ENCODE results near the gene TXNDC12. TPM values are rescaled to one million over a fixed set of nuclear protein-coding genes. Genes with fewer than 3 reads are reported as not detected.
"Not testable (repeated sequence)": the region's sequence is repeated elsewhere in the genome, so short reads cannot be mapped to it uniquely, and the experiment has no call there.

Gene TXNDC12
- total RNA-seq, 3 donors from 2014 or later (not counting 1 experiment from before 2014, with no cell fraction given), result 35.0 to 39.4 (median 38.7) TPM

DNA sequence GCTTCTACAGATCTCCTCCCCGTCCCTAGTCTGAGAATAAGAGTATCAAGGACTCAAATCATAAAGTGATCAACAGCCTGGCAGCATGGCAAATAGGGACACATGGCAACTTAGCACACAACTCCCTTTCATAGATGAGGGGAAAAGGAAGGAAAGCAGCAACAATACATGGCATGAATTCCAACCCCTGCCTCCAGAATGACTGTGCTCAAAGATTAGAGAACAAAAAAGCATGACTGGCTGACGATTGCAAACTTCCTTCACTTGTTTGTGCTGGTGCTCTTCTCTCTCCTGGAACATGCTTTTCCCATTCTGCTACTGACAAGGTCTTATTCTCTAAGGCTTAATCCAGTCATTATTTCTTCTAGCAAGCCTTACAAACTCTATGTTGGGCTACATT, 32.9 kb downstream of the TXNDC12 start:
- H3K36me3 ChIP-seq (ENCODE audit: control insufficient read depth, insufficient read depth, low read length), result peaks cover 42% of the 10 kb centered on the region
- no peak for DNase-seq
- no peak overlapping the region for H3K4me3 ChIP-seq (ENCODE audit: low read length)
- H3K27me3 ChIP-seq (ENCODE audit: control insufficient read depth, insufficient read depth, low read length), result no peaks in the 10 kb centered on the region
- no peaks in the 10 kb centered on the region for H3K27me3 Mint-ChIP-seq (ENCODE audit: low read depth in 2 of 2)
- no peaks in the 10 kb centered on the region for H3K4me1 Mint-ChIP-seq
- H3K4me3 Mint-ChIP-seq, result no peak overlapping the region
- H3K9me3 Mint-ChIP-seq, result no peaks in the 10 kb centered on the region
- H3K36me3 Mint-ChIP-seq, result peaks cover 10% of the 10 kb centered on the region
- intact Hi-C loops (cut with micrococcal nuclease), result no loop called here
- ATAC-seq, result no peak
- no peak overlapping the region for H3K27ac ChIP-seq (ENCODE audit: low read length)
- H3K27ac Mint-ChIP-seq, result no peak overlapping the region
- H3K4me1 ChIP-seq (ENCODE audit: control insufficient read depth, insufficient read depth, low read length), result no peaks in the 10 kb centered on the region
- no peaks in the 10 kb centered on the region for H3K9me3 ChIP-seq (ENCODE audit: control insufficient read depth, insufficient read depth, low read length)
- 90% methylated on average over 1 of the region's 2 CpGs for WGBS (ENCODE audit: insufficient coverage)
- no peak for TF ChIP-seq CTCF (IDR thresholded peaks at IDR 0.05)

DNA sequence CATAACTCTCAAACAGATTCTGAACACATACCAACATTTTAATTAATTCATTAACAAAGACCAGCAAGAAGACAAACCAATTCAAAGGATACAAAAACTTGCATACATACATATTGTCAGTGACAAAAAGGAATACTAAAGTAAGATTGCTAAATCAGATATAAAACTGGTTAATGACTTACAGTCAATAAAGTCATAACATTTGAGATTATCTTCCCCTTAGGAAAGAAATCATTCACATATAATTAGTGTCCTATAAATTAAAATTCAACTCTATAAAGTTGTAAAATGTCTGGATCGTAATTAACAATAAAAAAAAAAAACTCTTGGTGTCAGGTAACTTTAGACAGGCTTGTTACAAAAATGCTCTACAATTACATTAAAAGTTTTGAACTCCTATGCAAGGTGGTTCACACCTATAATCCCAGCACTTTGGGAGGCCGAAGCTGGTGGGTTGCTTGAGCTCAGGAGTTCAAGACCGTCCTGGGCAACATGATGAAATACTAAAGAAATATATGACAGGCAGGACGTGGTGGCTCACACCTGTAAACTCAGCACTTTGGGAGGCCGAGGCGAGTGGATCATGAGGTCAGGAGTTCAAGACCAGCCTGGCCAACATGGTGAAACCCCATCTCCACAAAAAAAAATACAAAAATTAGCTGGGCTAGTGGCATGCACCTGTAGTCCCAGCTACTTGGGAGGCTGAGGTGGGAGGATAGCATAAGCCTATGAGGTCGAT, 46.8 kb downstream of the TXNDC12 start:
- Mint-ChIP-seq H3K9me3 (no peaks in the 10 kb centered on the region), H3K27ac (no peak overlapping the region), H3K4me1 (no peaks in the 10 kb centered on the region), H3K36me3 (no peaks in the 10 kb centered on the region), H3K4me3 (no peak overlapping the region), H3K27me3 (ENCODE audit: low read depth in 2 of 2) (peaks cover 14 to 23% of the 10 kb centered on the region in 2 donors)
- H3K4me3 ChIP-seq (ENCODE audit: low read length), result no peak overlapping the region
- H3K36me3 ChIP-seq (ENCODE audit: control insufficient read depth, insufficient read depth, low read length), result no peaks in the 10 kb centered on the region
- DNase-seq (no peak), ATAC-seq (no peak)
- H3K27ac ChIP-seq (ENCODE audit: low read length), result no peak overlapping the region
- H3K4me1 ChIP-seq (ENCODE audit: control insufficient read depth, insufficient read depth, low read length), result no peaks in the 10 kb centered on the region
- WGBS (ENCODE audit: insufficient coverage), result 86% methylated on average over 4 of the region's 7 CpGs
- no peaks in the 10 kb centered on the region for H3K9me3 ChIP-seq (ENCODE audit: control insufficient read depth, insufficient read depth, low read length)
- no peaks in the 10 kb centered on the region for H3K27me3 ChIP-seq (ENCODE audit: control insufficient read depth, insufficient read depth, low read length)
- no peak for TF ChIP-seq CTCF (IDR thresholded peaks at IDR 0.05)
- intact Hi-C loops (cut with micrococcal nuclease), result no loop called here

GRCh38 chr1:52007215-52008002, 47.6 kb downstream of the TXNDC12 start:
- ATAC-seq, result no peak
- H3K27me3 Mint-ChIP-seq (ENCODE audit: low read depth in 2 of 2), result peaks cover 20 to 31% of the 10 kb centered on the region in 2 donors
- no peaks in the 10 kb centered on the region for H3K4me1 Mint-ChIP-seq
- WGBS (ENCODE audit: insufficient coverage), result 77% methylated on average over 5 of the region's 5 CpGs
- H3K9me3 Mint-ChIP-seq, result no peaks in the 10 kb centered on the region
- H3K27ac ChIP-seq (ENCODE audit: low read length), result no peak overlapping the region
- no peaks in the 10 kb centered on the region for H3K9me3 ChIP-seq (ENCODE audit: control insufficient read depth, insufficient read depth, low read length)
- H3K4me1 ChIP-seq (ENCODE audit: control insufficient read depth, insufficient read depth, low read length), result no peaks in the 10 kb centered on the region
- no peak for DNase-seq
- no peaks in the 10 kb centered on the region for H3K27me3 ChIP-seq (ENCODE audit: control insufficient read depth, insufficient read depth, low read length)
- H3K27ac Mint-ChIP-seq, result no peak overlapping the region
- H3K4me3 ChIP-seq (ENCODE audit: low read length), result no peak overlapping the region
- no peaks in the 10 kb centered on the region for H3K36me3 ChIP-seq (ENCODE audit: control insufficient read depth, insufficient read depth, low read length)
- no peak for TF ChIP-seq CTCF (IDR thresholded peaks at IDR 0.05)
- H3K4me3 Mint-ChIP-seq, result no peak overlapping the region
- intact Hi-C loops (cut with micrococcal nuclease), result no loop called here
- H3K36me3 Mint-ChIP-seq, result no peaks in the 10 kb centered on the region

DNA sequence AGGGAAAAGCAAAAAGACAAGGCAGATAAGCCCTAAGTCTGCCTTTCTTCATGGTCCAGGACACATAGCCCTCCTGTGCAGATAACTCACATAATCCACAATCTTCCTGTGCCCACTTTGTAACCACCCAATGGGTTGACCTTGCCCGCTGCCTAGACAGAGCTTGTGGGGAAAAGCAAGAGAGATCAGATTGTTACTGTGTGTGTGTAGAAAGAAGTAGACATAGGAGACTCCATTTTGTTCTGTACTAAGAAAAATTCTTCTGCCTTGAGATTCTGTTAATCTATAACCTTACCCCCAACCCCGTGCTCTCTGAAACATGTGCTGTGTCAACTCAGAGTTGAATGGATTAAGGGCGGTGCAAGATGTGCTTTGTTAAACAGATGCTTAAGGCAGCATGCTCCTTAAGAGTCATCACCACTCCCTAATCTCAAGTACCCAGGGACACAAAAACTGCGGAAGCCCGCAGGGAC, 48.9 kb downstream of the TXNDC12 start:
- intact Hi-C loops (cut with micrococcal nuclease); H3K4me3 ChIP-seq (ENCODE audit: low read length); H3K27ac Mint-ChIP-seq; H3K27ac ChIP-seq (ENCODE audit: low read length); DNase-seq; H3K4me1 ChIP-seq (ENCODE audit: control insufficient read depth, insufficient read depth, low read length); H3K36me3 ChIP-seq (ENCODE audit: control insufficient read depth, insufficient read depth, low read length); H3K36me3 Mint-ChIP-seq; H3K27me3 ChIP-seq (ENCODE audit: control insufficient read depth, insufficient read depth, low read length); ATAC-seq; H3K9me3 Mint-ChIP-seq; H3K9me3 ChIP-seq (ENCODE audit: control insufficient read depth, insufficient read depth, low read length); H3K4me3 Mint-ChIP-seq; H3K4me1 Mint-ChIP-seq: not testable (repeated sequence)
- WGBS (ENCODE audit: insufficient coverage), result no CpG with 5 or more reads among the region's 5 CpGs
- peaks cover 20 to 32% of the 10 kb centered on the region in 2 donors for H3K27me3 Mint-ChIP-seq (ENCODE audit: low read depth in 2 of 2)

DNA sequence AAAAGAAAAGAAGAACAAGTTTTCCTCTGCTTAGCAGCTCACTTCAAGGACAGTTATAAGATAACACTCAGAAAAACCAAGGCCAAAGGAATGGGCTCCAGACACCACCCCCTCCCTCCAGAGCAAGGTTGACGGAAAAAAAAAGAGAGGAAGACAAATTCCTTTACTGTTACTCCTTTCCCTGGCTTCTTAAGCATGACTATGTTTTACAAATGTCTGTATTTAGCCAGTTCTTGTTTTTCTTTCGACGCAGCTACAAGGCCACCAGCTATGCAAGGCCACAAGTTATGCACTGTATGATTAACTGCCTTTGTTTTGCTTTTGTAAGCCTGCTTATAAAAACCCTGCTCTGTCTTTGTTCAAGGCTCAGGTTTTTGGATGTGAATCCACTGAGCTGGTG, 49.4 kb downstream of the TXNDC12 start:
- H3K4me1 Mint-ChIP-seq; intact Hi-C loops (cut with micrococcal nuclease); H3K36me3 ChIP-seq (ENCODE audit: control insufficient read depth, insufficient read depth, low read length); DNase-seq; H3K36me3 Mint-ChIP-seq; H3K4me3 ChIP-seq (ENCODE audit: low read length); H3K4me3 Mint-ChIP-seq; H3K27ac ChIP-seq (ENCODE audit: low read length); H3K27me3 ChIP-seq (ENCODE audit: control insufficient read depth, insufficient read depth, low read length); H3K9me3 ChIP-seq (ENCODE audit: control insufficient read depth, insufficient read depth, low read length); H3K27ac Mint-ChIP-seq; H3K4me1 ChIP-seq (ENCODE audit: control insufficient read depth, insufficient read depth, low read length); H3K9me3 Mint-ChIP-seq; ATAC-seq: not testable (repeated sequence)
- H3K27me3 Mint-ChIP-seq (ENCODE audit: low read depth in 2 of 2), result peaks cover 20 to 32% of the 10 kb centered on the region in 2 donors
- 64% methylated on average over 3 of the region's 3 CpGs for WGBS (ENCODE audit: insufficient coverage)
